ENCODE results near the gene LIF. TPM values are rescaled to one million over a fixed set of nuclear protein-coding genes. Genes with fewer than 3 reads are reported as not detected.

The LIF gene
- total and polyA plus RNA-seq, 2 of the 4 experiments (the other 2 are of a cell fraction): 130 to 214 TPM

- peak overlapping the region; percentile 45; the same call in 1 of the 2 replicates for H3K23ac ChIP-seq (ENCODE audit: low read depth, low read length)
- peaks cover 13% of the 10 kb centered on the region for H3K4me1 ChIP-seq (ENCODE audit: control insufficient read depth, insufficient read depth, low read length)
- no TSS peak for BruUV-seq (replicated peaks)
- H3K9me1 ChIP-seq (ENCODE audit: insufficient read depth, low read length): 0 out of 2 replicates have a peak, but pooled peaks cover 8% of the 10 kb centered on the region
- H3K4ac ChIP-seq (ENCODE audit: low read depth, low read length): peak overlapping the region; percentile 13
- H4K20me1 ChIP-seq (ENCODE audit: insufficient read depth, low read length): no peaks in the 10 kb centered on the region
- no peak overlapping the region for H4K91ac ChIP-seq (ENCODE audit: insufficient read depth, low read depth, low read length)
- peak overlapping the region; percentile 32; the same call in 1 of the 2 replicates for H4K5ac ChIP-seq (ENCODE audit: low read depth, low read length)
- POLR2A ChIA-PET (ENCODE audit: unreplicated experiment): no interaction called here
- H3K56ac ChIP-seq (ENCODE audit: extremely low read depth, insufficient read depth, low read length): no peak overlapping the region
- CTCF ChIA-PET: no interaction called here
- H2BK15ac ChIP-seq (ENCODE audit: low read depth, low read length): no peak overlapping the region
- peak overlapping the region; percentile 49; the same call in 1 of the 2 replicates for H3K18ac ChIP-seq (ENCODE audit: low read depth, low read length)
- in situ Hi-C loops (cut with MboI; ENCODE audit: low sequenced_read_pairs): no loop called here
- 0 out of 2 replicates have a peak overlapping the region, but pooled peaks have one; percentile 6 for H2BK20ac ChIP-seq (ENCODE audit: low read depth, low read length)
- TF ChIP-seq MXI1 (IDR thresholded peaks at IDR 0.05; ENCODE audit: borderline replicate concordance, low read depth, low read length): no peak
- H3K36me3 ChIP-seq (ENCODE audit: control insufficient read depth, insufficient read depth, low read length): no peaks in the 10 kb centered on the region
- no peaks in the 10 kb centered on the region for H3K27me3 ChIP-seq (ENCODE audit: control insufficient read depth, insufficient read depth, low read length)
- H2BK5ac ChIP-seq (ENCODE audit: low read depth, low read length, poor library complexity, severe bottlenecking): peak overlapping the region; percentile 14
- H3K9ac ChIP-seq (ENCODE audit: low read depth, low read length): no peak overlapping the region
- H3K4me3 ChIP-seq (ENCODE audit: insufficient read depth, low read depth, low read length): no peak overlapping the region
- H2AFZ ChIP-seq (replicated peaks; ENCODE audit: low read length, poor library complexity): peak overlapping the region; percentile 26
- H3K14ac ChIP-seq (replicated peaks; ENCODE audit: low read depth, low read length): no peak overlapping the region; the same call in 1 of the 2 replicates
- ATAC-seq (ENCODE audit: low read depth) (no peak), DNase-seq (no peak)
- H4K8ac ChIP-seq (ENCODE audit: low read depth in 2 of 2, low read length in 2 of 2): no peak overlapping the region
- H2AK5ac ChIP-seq (ENCODE audit: low read depth, low read length): peak overlapping the region; percentile 20; the same call in 1 of the 2 replicates
- intact Hi-C loops (cut with micrococcal nuclease): no loop called here
- WGBS, 2 experiments (ENCODE audit: extremely low coverage in 2 of 2, insufficient read length in 1 of 2): 79% methylated on average over 4 of the region's 21 CpGs; no CpG with 5 or more reads in 1 of the 2 experiments
- no peaks in the 10 kb centered on the region for H3K79me1 ChIP-seq (ENCODE audit: low read depth in 1 of 2, low read length in 2 of 2)
- H2BK120ac ChIP-seq (ENCODE audit: low read depth, low read length): no peak overlapping the region; the same call in 1 of the 2 replicates
- no peak overlapping the region for H3K27ac ChIP-seq (ENCODE audit: insufficient read depth, low read length)
- H3K4me2 ChIP-seq (ENCODE audit: low read depth, low read length): no peak overlapping the region
- H2AK9ac ChIP-seq (replicated peaks; ENCODE audit: low read depth, low read length, poor library complexity): peak overlapping the region; percentile 58
- peaks cover 7% of the 10 kb centered on the region for H3K9me3 ChIP-seq (ENCODE audit: control insufficient read depth, insufficient read depth, low read length)
- dilution Hi-C loops (cut with HindIII; ENCODE audit: low sequenced_read_pairs, unreplicated experiment): no loop called here
Observed at GRCh38 chr22:30228509-30229359, 17.8 kb downstream of the LIF start.
